SKM-1 treated with dmso at 0.1 percent for 144 hours (cell line): ENCODE data around the gene GNAI1.

Experiments
- DNase-seq: peaks from one replicate; lab custom pipeline; 2025; ENCODE audit not compliant: unreplicated experiment; lab: John Stamatoyannopoulos, UW

Gene GNAI1

DNA sequence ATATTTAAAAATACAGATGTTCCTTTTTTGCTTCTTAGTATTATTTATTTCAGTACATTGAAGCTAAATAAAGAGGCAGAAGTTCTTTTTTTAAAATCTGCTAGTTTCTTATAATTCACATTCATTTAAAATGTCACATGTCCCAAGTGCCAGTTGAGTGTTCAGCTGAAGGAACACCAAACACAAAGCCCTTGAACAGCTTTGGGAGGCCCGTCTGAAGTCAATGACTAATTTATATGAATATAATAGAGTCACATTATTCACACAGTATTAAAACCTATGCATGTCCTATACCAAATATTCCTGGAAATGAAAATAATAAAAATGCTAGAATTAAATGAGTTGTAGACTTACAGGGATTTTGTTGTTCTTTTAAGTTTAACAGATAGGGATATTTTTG lies 70.3 kb downstream of the GNAI1 start:
- no peak for DNase-seq

DNA sequence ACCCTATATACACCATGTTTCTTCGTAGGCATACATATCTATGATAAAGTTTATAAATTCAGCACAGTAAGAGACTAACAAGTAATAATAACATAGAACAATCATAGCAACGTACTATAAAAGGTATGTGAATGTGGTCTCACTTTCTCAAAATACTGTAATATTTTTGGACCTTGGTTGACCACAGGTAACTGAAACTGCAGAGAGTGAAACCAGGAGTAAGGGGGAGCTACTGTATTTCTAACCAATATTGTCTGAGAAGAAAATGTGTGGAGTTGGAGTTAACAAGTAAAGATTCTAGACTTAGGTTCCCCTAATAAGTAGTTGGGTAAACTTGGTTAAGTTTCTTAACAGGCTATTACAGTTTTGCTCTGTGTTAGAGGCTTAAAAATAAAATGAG lies 72.1 kb downstream of the GNAI1 start:
- no peak for DNase-seq

DNA sequence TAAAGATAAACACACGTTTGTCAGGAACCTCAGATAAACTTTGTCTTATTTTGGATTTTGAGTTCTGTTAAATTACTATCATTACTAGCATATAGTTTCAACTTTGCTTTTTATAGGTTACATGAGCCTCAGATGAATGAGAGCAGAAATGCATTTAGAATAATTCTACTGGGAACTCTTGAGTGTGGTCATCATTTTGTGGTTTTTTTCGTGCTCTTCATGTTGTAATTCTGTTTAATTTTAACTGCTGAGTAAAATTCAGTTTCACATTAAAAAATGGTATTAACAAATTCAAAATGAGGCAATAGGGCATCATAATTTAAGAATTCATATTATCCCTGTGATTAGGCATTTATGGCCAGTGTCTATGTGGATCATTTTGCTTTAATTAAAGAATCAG lies 72.9 kb downstream of the GNAI1 start:
- DNase-seq, result no peak

DNA sequence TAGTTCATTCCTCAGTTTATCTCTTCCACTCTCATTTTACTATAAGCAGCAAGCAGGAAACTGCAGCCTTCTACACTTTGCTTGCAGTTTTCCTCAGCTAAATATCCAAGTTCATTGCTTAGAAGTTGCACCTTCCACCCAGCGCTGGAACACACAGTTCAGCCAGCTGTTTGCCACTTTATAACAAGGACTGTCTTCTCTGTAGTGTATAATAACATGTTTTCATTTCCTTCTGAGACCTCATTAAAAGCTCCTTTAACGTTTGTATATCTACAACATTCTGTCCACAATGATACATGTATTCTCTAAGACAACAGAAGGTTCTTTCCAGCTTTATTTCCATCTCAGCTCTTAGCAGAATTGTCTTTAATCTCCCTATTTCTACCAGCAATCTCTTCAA lies 74.1 kb downstream of the GNAI1 start:
- DNase-seq, result no peak

DNA sequence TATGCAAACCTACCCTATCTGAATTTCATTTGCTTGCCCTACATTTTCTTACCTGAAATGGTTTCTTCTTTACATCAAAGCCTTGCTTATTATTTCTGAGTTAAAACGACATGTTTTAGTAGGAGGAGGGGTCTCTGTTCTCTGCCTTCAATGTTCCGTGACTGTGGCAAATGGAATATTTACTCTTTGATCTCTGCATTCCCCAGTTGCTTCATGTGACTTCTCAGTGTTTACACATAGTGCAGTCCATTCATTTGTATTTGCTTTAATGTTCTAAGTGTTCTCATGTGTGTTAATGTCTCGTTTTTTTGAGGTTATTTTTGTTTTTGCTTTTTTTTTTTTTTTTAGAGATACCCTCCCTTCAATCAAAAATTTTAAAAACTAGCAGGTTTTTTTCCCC lies 75.8 kb downstream of the GNAI1 start:
- DNase-seq, result no peak

DNA sequence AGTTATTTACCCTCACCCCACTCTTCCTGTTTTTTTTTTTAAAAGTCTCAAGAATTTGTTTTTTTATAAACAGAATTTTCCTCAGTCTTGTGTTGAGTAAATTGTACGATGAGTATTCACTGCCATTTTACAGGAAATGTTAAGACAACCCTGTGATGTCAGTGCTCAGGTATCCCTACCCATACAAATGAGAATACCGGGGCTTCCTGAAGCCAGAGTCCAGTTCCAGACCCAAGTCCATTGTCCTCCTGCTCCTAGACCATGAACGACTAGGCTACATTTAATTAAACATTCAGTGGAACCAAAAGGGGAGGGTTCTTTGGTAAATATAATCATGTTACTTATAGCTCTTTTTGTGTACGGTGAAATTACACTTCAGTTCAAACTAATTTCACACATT lies 79.2 kb downstream of the GNAI1 start:
- no peak for DNase-seq

DNA sequence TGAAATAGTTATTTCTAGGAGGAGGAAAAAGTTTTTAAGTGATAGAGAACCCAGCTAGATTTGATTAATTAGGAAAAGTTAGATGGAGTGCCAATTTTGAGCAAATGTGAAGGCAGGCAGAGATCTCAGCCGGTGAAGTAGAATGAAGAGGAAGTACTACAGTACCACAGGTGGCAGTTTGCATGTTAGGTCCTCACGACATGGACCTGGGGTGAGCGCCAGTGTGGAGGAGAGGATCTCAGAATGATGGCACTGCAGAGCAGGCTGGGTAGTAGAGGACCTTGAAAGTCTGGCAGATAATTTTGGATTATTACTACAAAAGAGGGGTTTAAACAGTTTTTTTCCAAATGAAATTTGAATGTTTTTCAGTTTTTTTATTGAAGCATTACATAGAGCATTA lies 81.1 kb downstream of the GNAI1 start:
- no peak for DNase-seq

DNA sequence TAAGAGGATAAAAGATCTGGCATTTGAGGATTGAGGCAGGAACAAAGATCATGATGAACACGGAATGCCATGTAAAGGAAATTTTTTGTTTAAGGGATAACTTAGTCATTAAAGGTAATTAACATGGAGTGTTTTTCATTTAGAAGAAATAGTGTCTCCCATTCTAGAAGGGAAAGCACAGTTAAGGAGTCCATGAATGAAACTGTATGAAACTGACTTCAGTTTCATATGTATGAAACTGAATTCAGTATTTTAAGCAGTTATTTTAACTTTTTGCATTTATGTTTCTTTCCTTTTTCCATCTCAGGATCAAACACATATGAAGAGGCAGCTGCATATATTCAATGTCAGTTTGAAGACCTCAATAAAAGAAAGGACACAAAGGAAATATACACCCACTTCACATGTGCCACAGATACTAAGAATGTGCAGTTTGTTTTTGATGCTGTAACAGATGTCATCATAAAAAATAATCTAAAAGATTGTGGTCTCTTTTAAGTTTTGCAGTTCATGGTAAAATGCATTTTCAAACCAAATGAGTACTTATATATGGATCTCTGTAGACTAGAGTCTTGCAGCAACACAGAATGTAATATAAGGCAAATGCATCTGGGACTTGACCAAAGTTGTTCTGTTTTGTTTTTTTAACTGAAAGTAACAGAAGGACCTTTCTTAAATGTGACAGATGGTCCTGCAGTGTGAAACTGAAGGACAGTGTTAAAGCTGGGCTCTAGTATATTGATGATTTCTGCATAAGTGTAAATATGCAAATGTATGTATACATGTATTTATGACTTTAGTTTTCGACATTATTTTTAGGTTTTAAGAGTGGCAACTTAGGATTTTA lies 82.6 kb downstream of the GNAI1 start:
- no peak for DNase-seq

DNA sequence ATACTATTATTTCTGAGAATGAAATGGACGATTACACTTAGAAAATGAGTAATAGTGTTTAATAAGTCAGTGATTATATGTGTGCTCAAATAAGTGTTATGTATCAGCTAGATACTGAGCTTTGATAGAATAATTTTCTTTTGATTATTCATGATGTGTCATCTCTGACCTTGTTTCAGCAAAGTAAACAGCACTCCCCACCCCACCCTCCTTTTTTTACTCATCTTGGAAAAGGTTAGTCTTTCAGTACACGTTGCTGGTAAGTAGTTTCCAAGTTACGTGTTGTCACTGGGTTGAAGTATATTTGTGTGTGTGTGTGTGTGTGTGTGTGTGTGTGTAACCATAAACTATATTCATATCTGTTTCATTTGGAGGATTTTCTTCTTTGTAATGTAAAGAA lies 84.1 kb downstream of the GNAI1 start:
- no peak for DNase-seq

DNA sequence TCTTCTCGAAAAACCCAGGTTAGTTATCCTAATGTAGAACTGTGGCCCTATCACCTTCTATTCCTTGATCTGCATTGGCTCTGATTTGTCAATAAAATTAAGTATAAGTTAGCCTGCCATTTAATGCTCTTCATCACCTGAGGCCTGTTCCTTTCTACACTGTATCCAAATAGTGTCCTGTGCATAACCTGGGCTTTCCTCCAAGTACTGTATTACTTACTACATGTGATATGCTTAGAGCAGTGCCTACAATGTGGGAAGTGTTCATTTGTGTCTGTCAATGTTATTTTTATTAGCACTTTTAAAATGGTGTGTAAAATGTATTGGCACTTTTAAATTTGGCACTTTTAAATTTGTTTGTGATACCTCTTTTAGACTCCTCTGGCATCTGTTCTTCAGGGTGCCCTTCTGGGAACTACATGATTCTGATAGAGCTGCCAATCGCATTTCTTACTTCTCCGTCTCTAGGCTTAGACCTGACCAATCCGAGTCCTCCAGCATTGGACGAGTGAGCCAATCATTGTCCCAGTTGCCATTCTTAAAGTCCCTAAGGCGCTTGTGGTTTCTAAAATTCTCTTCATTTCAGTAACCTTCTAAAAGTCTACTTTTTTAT lies 85.5 kb downstream of the GNAI1 start:
- DNase-seq, result no peak

DNA sequence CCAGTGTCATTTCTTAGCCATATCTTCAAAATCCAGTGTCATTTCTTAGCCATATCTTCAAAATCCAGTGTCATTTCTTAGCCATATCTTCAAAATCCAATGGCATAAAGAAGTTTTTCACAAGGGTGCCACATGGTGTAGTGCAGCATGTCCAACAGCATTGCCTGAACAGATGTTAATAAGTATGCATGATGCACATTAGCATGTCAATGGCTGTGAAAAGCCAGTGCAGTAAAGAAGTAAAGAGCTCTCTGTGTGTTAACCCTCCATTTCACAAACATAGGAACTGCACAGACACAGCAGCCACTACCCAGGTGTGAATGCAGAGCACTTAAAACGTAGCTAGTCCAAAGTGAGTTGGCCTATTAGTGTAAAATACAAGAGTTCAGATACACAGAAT lies 89.8 kb downstream of the GNAI1 start:
- no peak for DNase-seq

DNA sequence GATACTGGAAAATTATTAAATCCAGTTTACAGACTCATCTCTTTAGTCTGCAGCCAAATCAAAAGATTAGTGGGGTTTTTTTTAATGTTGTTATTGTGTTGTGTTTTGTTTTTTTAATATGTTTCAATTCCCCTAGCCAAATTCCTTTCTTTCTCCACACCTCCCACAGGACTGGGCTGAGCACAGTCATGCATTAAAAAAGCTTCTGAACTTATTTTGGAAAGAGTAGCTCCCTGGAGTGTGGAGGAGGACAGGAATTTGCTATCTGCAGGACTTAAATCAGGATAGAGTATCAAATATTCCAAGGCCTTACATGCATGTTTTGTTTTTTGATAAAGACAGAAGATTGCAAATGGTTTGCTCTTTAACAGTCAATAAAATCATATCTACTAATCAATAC lies 90.7 kb downstream of the GNAI1 start:
- DNase-seq, result no peak

DNA sequence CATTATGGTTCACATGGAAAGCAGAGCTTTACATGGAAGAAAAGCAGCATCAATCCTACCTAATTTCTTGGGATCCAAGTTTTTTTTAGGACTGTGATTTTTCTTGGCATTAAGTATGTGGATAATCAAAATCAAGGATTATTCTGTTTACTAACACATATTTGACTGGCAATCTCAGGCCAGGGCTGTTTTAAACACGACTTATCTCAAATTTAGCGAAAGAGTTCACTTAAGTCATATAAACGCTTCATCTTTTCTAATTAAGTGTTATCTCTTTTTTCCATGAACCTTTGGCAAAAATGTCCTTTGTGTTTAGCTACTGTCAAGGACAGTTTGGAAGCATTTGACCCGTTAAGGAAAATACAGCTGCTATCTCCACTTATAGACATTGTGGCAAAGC lies 92.0 kb downstream of the GNAI1 start:
- DNase-seq, result no peak

DNA sequence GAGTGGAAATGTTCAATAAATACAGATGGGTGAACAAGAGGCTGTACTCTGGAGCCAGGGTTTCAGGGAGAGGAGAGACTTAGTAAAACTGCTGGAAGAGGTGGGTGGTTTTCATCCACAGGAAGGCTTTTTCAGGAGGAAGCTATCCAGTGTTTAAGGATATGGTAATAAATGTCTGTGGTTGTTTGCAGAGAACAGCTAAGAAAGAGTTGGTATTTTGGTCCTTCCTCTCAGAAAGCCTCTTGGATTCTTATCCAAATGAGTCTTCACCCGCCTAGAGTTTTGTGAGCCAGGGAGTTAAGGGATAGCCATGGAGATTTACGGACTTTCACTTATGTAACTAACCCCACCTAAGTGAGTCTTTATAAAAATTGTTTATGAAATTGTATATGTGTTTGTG lies 95.7 kb downstream of the GNAI1 start:
- DNase-seq, result no peak

DNA sequence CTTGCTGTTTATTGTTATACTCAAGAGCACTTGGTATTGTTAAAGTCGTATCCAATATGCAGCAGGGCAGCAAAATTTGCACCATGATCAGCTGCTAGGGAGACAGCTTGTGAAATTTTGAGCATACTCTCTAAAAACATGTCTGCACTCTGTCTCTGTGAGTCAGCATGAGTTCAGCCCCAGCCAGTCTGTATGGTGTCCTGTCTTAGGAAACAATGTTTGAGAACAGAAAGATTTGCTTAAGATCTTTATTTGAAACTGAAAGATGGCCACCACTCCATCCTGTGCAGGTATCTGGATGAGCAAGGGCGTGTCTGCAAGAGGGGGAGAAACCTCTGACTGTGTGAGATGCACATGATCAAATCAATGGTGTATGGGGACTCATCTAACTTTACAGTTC lies 97.1 kb downstream of the GNAI1 start:
- no peak for DNase-seq

DNA sequence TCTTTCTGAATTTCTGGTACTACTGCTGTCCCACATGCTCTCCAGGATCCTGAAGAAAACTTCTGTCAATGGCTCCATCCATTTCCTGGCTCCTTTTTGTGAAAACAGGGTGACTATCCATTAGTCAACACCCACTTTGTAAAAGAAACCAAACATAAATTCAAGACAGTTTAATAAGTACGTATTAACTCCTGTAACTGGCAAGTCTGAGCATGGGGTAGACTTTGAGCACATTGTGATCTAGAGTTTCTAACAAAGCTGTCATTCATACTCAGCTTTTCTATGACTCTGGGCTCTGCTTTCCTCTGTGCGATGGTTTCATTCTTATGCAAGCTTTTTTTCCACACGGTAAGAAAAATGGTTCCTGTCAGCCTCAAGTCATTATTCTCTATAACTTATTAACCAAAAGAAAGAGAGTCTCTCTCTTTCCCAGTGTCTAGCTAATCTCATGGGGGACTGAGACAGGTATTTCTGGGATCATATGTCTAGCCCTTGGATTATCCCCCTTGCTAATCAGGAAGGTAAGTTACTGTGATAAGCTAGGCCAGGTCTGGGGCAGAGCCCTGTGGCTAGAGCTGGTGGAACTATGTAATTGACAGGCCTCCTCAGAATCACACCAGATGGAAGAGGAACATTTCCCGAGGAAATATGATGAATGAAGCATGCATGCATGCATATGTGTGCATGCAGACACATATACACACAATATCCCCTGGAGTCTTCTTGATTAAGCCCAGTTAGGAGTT lies 98.5 kb downstream of the GNAI1 start:
- no peak for DNase-seq

DNA sequence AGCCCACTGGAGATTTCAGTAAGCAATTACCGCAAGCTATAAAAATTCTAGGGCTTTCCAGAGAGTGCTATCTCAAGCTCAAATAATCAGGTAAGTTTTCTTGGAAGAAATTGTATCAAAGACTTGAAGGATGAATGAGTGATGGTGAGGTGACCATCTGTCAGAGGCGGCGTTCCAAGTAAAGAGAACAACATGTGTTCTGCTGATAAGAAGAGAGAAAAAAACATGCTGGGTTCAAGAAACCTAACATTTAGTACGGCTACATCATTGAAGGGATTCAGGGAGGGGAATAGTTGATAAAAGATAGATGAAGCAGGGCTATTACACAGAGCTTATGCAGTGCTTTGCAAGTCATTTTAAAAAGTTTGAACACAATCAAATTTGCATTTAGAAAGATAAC lies 100.7 kb downstream of the GNAI1 start:
- no peak for DNase-seq

DNA sequence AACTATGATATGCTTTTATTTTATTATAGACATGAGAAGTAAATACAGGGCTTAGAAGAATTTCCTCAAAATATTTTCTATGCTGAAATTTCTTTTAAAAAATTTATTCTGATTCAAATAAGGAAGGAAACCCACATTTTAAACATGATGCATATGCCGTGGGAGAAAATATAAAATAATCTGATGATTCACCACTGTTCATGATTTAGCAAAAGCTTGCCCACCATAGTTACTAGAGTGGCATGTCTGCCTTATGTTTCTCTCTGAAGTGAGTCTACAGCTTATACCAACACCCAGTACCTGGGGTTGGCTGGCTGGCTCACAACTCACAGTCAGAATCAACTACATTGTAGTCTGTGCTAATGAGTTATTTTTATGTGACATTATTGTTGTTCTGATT lies 102.0 kb downstream of the GNAI1 start:
- DNase-seq, result no peak

DNA sequence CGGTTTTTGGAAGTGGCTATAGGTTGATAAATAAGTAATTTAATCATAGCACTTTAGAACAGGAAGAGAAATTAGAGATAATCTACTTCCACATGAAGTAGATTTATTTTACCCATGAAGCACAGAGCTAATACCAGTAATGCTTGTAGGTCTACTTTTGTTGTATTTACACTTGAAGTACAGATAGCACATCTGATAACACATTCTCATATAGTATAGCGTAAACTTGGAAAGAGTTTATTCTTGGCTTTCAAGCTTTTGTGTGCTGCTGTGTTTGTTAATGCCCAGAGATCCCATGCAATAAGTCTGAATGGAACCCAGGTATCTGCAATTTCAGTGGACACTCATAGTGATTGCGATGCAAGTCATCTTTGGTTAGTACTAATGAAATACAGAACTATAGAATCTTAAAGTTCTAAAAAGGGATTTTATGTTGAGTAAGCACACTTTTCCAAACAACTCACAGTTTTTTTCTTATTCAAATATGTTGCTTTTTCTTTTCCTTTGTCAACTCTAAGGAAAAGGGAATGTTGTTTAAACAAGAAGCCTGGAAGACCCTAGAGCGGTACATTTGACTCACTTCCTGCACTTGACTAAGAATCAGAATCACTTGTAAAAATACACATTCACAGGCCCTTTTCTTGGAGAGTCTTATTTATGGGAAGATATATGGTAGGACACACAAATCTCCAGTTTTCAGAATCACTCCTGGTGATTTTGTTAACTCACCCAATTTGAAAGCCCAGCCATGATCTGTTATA lies 105.8 kb downstream of the GNAI1 start:
- DNase-seq, result no peak

DNA sequence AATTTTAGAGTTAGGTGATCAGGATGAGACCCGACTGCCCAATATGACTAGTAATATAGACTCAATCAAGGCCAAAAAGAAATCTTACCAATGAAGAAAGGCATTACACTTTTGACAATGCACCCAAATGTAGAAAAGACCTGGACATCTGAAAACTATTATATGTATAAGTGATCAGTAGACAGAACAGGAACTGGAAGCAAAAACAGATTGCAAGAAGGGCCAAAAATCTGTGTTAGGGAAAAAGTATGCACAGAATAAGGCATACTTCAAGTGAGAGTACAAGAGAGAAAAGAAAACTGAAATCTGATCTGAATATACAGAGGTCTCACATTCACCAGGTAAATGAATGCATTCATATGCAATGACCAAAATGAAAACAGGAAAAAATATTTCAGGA lies 107.0 kb downstream of the GNAI1 start:
- DNase-seq, result no peak

DNA sequence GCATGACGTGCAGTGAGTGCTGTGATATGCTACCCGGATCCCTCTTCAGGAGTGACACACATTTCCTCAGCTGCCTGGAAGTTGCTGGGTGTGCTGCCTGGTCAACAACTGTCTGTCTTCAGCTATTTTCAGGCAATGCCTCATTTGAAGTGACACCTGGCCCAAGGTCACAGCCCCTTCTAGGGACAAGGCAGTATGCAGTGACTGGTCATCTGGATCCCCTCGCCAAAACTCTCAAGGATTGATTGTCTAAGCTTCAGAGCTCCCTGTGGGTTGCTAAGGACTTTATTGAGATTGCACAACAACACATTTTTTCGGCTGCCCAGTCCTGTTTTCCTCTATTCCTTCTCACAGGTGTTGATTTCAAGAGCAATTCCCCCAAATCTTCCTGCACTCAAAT lies 108.8 kb downstream of the GNAI1 start:
- DNase-seq, result no peak
